ENCODE results near the gene NACA2.

- TF ChIP-seq CTCF (IDR thresholded peaks at IDR 0.05) (no peak), SOX15 (CRISPR knock-in tag; IDR thresholded peaks at IDR 0.05) (no peak), E2F4 (CRISPR knock-in tag; IDR thresholded peaks at IDR 0.05; ENCODE audit: borderline replicate concordance, low read depth) (no peak), ATF3 (CRISPR knock-in tag; conservative IDR thresholded peaks at IDR 0.05) (no peak), TEAD4 (CRISPR knock-in tag; IDR thresholded peaks at IDR 0.05) (no peak), AFF4 (CRISPR knock-in tag; IDR thresholded peaks at IDR 0.05; ENCODE audit: borderline replicate concordance) (no peak), ZNF232 (CRISPR knock-in tag; IDR thresholded peaks at IDR 0.05) (no peak), EMX1 (CRISPR knock-in tag; IDR thresholded peaks at IDR 0.05) (no peak), CBFB (CRISPR knock-in tag; IDR thresholded peaks at IDR 0.05; ENCODE audit: low read depth) (no peak)
These were observed 48.8 kb upstream of the NACA2 start for GRCh38 chr17:61639818-61640217.

Measured in WTC11 (cell line).